Ishikawa (cell line): ENCODE results near the gene RBMS3.

Experiments used
- CEBPB ChIP-seq: IDR thresholded peaks from 2 replicates; pipeline ENCODE4 v1.6.1; 2012
- CREB1 ChIP-seq: IDR thresholded peaks from 2 replicates; pipeline ENCODE4 v1.6.1; 2012; ENCODE audit warnings: low read depth
- EGR1 ChIP-seq: IDR thresholded peaks from 2 replicates; pipeline ENCODE4 v1.6.1; 2012
- EP300 ChIP-seq: IDR thresholded peaks from 2 replicates; pipeline ENCODE4 v1.6.1; 2012; ENCODE audit warnings: borderline replicate concordance
- FOXM1 ChIP-seq: IDR thresholded peaks from 2 replicates; pipeline ENCODE4 v1.6.1; 2012; ENCODE audit warnings: low read depth, borderline replicate concordance
- NFIC ChIP-seq: IDR thresholded peaks from 2 replicates; pipeline ENCODE4 v1.6.1; 2012
- RAD21 ChIP-seq: IDR thresholded peaks from 2 replicates; pipeline ENCODE4 v1.6.1; 2012; ENCODE audit warnings: low read depth
- TAF1 ChIP-seq: IDR thresholded peaks from 2 replicates; pipeline ENCODE4 v1.6.1; 2012; ENCODE audit warnings: low read depth, mild to moderate bottlenecking
- TCF12 ChIP-seq: IDR thresholded peaks from 2 replicates; pipeline ENCODE4 v1.6.1; 2012; ENCODE audit warnings: low read depth
- TEAD4 ChIP-seq: IDR thresholded peaks from 2 replicates; pipeline ENCODE4 v1.6.1; 2012
- YY1 ChIP-seq: IDR thresholded peaks from 2 replicates; pipeline ENCODE4 v1.6.1; 2012; ENCODE audit warnings: low read depth
- ZBTB7A ChIP-seq: IDR thresholded peaks from 2 replicates; pipeline ENCODE4 v1.6.1; 2012; ENCODE audit warnings: low read depth
- TF ChIP-seq, protein P1 (sequence below): IDR thresholded peaks from 2 replicates; pipeline ENCODE4 v1.6.1; 2012
- TF ChIP-seq, protein P2 (sequence below): IDR thresholded peaks from 2 replicates; pipeline ENCODE4 v1.6.1; 2012
- TF ChIP-seq, protein P3 (sequence below): IDR thresholded peaks from 2 replicates; pipeline ENCODE4 v1.6.1; 2012; ENCODE audit warnings: low read depth, mild to moderate bottlenecking

RBMS3 gene

DNA sequence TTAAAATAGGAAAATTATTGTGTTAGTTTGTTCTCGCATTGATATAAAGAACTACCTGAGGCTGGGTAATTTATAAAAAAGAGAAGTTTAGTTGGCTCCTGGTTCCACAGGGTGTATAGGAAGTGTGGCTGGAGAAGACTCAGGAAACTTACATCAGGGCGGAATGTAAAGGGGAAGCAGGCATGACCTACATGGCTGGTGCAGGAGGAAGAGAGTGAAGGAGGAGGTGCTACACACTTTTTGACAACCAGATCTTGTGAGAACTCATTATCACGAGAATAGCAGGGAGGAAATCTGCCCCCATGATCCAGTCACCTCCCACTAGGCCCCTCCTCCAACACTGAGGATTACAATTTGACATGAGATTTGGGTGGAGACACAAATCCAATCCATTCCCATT lies 490.7 kb downstream of the RBMS3 start:
- TF ChIP-seq ZBTB7A (no peak), YY1 (no peak), TAF1 (no peak), EP300 (no peak), TEAD4 (no peak), CREB1 (no peak)
- TF ChIP-seq, protein P1, sequence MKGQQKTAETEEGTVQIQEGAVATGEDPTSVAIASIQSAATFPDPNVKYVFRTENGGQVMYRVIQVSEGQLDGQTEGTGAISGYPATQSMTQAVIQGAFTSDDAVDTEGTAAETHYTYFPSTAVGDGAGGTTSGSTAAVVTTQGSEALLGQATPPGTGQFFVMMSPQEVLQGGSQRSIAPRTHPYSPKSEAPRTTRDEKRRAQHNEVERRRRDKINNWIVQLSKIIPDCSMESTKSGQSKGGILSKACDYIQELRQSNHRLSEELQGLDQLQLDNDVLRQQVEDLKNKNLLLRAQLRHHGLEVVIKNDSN, result no peak

DNA sequence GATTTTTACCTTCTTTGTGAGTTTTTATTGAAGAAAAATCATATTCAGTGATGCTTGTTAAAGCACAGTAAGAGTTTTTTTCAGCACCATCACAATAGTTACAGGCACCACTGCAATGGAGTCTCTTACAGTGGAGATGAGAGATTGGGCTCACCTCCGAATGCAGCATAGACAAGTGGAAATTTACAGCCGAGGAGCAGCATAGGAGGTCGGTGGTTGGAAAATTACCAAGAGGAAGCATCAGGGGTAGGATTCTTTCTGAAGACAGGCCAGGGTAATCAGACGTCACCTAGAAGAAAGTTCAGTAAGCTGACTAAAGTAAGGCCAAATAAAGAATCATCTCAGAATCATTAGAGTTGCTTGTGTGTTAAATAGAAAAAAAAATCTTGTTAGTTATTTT lies 491.6 kb downstream of the RBMS3 start:
- TF ChIP-seq CEBPB (no peak), EP300 (no peak), EGR1 (no peak), ZBTB7A (no peak), TCF12 (no peak), TEAD4 (no peak), CREB1 (no peak), TAF1 (no peak), FOXM1 (no peak), RAD21 (no peak), NFIC (no peak), YY1 (no peak)
- TF ChIP-seq, protein P1, result no peak
- TF ChIP-seq, protein P2, sequence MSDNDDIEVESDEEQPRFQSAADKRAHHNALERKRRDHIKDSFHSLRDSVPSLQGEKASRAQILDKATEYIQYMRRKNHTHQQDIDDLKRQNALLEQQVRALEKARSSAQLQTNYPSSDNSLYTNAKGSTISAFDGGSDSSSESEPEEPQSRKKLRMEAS, result no peak
- TF ChIP-seq, protein P3, sequence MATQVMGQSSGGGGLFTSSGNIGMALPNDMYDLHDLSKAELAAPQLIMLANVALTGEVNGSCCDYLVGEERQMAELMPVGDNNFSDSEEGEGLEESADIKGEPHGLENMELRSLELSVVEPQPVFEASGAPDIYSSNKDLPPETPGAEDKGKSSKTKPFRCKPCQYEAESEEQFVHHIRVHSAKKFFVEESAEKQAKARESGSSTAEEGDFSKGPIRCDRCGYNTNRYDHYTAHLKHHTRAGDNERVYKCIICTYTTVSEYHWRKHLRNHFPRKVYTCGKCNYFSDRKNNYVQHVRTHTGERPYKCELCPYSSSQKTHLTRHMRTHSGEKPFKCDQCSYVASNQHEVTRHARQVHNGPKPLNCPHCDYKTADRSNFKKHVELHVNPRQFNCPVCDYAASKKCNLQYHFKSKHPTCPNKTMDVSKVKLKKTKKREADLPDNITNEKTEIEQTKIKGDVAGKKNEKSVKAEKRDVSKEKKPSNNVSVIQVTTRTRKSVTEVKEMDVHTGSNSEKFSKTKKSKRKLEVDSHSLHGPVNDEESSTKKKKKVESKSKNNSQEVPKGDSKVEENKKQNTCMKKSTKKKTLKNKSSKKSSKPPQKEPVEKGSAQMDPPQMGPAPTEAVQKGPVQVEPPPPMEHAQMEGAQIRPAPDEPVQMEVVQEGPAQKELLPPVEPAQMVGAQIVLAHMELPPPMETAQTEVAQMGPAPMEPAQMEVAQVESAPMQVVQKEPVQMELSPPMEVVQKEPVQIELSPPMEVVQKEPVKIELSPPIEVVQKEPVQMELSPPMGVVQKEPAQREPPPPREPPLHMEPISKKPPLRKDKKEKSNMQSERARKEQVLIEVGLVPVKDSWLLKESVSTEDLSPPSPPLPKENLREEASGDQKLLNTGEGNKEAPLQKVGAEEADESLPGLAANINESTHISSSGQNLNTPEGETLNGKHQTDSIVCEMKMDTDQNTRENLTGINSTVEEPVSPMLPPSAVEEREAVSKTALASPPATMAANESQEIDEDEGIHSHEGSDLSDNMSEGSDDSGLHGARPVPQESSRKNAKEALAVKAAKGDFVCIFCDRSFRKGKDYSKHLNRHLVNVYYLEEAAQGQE, result no peak

DNA sequence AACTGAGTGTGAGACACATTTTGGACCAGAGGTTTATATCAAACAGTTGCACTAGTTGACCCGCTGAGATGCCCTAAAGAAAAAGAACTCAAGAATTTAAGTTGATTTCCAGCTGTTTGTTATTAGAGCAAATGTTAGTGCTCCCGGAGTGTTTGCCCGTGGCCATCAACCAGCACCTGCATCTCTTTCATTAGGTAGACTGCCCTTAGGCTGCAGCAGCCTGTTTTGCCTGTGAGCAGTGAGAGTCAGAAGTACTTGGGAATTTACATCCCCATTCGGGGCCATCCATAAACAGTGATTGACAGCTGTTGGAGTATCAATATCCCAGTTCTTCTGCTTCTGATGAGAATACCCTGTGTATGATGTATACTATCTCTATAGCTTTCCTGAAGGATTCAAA lies 492.6 kb downstream of the RBMS3 start:
- no peak for TF ChIP-seq ZBTB7A
- TF ChIP-seq RAD21, result no peak
- no peak for TF ChIP-seq YY1
- no peak for TF ChIP-seq NFIC

DNA sequence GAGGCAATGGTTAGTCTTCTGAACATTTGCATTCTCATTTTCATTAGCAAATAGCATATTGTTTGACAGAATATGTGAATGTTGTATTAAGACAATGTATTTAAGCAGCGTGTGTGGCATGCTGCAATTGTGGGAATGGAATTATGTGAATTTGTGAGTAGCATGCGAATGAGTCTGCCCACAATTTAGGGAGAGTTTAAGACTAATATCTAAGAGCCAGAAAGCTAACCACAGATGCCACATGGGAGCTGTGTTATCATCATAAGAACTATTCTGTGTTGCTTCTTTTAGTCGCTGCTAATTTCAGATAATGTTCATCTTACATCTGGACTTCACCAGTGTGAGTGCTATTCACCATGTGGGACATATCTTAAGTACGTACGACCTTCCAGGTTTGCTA lies 494.5 kb downstream of the RBMS3 start:
- TF ChIP-seq, protein P1, result no peak
- TF ChIP-seq EP300 (no peak), TEAD4 (no peak), EGR1 (no peak), CREB1 (no peak), FOXM1 (no peak), CEBPB (no peak), NFIC (no peak), RAD21 (no peak)
- TF ChIP-seq, protein P3, result no peak

DNA sequence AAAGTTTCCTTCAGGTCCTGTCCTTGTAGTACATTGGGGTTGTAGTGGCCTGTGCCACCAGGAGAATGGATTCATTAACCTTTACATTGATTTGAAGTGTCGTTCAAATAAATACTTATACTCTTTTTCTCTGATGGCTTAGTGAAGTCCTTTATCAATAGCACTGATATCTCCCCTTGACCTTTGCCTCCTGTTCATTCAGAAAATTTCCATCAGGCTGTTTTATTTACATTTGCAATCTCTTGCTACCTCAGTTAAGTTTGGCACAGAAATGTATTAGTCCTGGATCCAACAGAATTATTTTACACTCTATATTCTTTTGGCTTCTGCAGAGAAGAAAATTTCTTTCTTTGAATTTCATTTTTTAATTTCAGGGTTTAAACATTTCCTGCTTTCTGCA lies 497.0 kb downstream of the RBMS3 start:
- no peak for TF ChIP-seq ZBTB7A
- TF ChIP-seq TAF1, result no peak
- no peak for TF ChIP-seq FOXM1
- TF ChIP-seq YY1, result no peak
- TF ChIP-seq EGR1, result no peak
- no peak for TF ChIP-seq CEBPB
- TF ChIP-seq TCF12, result no peak
- no peak for TF ChIP-seq NFIC
- TF ChIP-seq TEAD4, result no peak
- TF ChIP-seq, protein P1, result no peak
- TF ChIP-seq, protein P3, result no peak
- TF ChIP-seq, protein P2, result no peak
- no peak for TF ChIP-seq RAD21
- no peak for TF ChIP-seq EP300
- no peak for TF ChIP-seq CREB1
